ENCODE results near the gene PHLDA1. TPM values are rescaled to one million over a fixed set of nuclear protein-coding genes. Genes with fewer than 3 reads are reported as not detected.
"Not testable (repeated sequence)": the region's sequence is repeated elsewhere in the genome, so short reads cannot be mapped to it uniquely, and the experiment has no call there.

PHLDA1 gene
- total RNA-seq, 1 donor from 2014 or later, result 16.2 TPM

- Histone ChIP-seq H3K4me1 (peaks cover 18% of the 10 kb centered on the region), H3K9me3 (no peaks in the 10 kb centered on the region), H3K4me3 (no peak overlapping the region), H3K27me3 (no peaks in the 10 kb centered on the region), H3K27ac (no peak overlapping the region), H3K36me3 (no peaks in the 10 kb centered on the region)
- ATAC-seq (no peak), DNase-seq (no peak)
- intact Hi-C loops (cut with DNase I), result no loop called here
- no peak for TF ChIP-seq CTCF (IDR thresholded peaks at IDR 0.05)
Observed at GRCh38 chr12:75986001-75986746, 45.4 kb downstream of the PHLDA1 start.

- Histone ChIP-seq H3K27me3 (no peaks in the 10 kb centered on the region), H3K27ac (no peak overlapping the region), H3K36me3 (no peaks in the 10 kb centered on the region), H3K9me3 (no peaks in the 10 kb centered on the region), H3K4me1 (peaks cover 18% of the 10 kb centered on the region), H3K4me3 (no peak overlapping the region)
- ATAC-seq (no peak), DNase-seq (no peak)
- TF ChIP-seq CTCF (IDR thresholded peaks at IDR 0.05), result no peak
- intact Hi-C loops (cut with DNase I), result no loop called here
Observed at GRCh38 chr12:75985566-75985965, 46.0 kb downstream of the PHLDA1 start.

- ATAC-seq (peak; percentile 61), DNase-seq (no peak)
- no peak for TF ChIP-seq CTCF (IDR thresholded peaks at IDR 0.05)
- Histone ChIP-seq H3K27me3 (no peaks in the 10 kb centered on the region), H3K4me1 (peaks cover 21% of the 10 kb centered on the region), H3K36me3 (no peaks in the 10 kb centered on the region), H3K4me3 (no peak overlapping the region), H3K9me3 (no peaks in the 10 kb centered on the region), H3K27ac (no peak overlapping the region)
- intact Hi-C loops (cut with DNase I), result no loop called here
Observed at GRCh38 chr12:75984577-75985182, 46.9 kb downstream of the PHLDA1 start.

GRCh38 chr12:75983851-75984250 is 47.7 kb downstream of the PHLDA1 start:
- DNase-seq; ATAC-seq; H3K4me3 ChIP-seq; H3K27me3 ChIP-seq; intact Hi-C loops (cut with DNase I); H3K36me3 ChIP-seq; H3K9me3 ChIP-seq; H3K27ac ChIP-seq: not testable (repeated sequence)
- H3K4me1 ChIP-seq, result peaks cover 29% of the 10 kb centered on the region

GRCh38 chr12:75982979-75983660 is 48.5 kb downstream of the PHLDA1 start:
- H3K27ac ChIP-seq, result no peak overlapping the region
- no peaks in the 10 kb centered on the region for H3K27me3 ChIP-seq
- no peak for TF ChIP-seq CTCF (IDR thresholded peaks at IDR 0.05)
- DNase-seq (no peak), ATAC-seq (peak; percentile 26)
- peaks cover 36% of the 10 kb centered on the region for H3K4me1 ChIP-seq
- intact Hi-C loops (cut with DNase I), result no loop called here
- no peaks in the 10 kb centered on the region for H3K9me3 ChIP-seq
- no peaks in the 10 kb centered on the region for H3K36me3 ChIP-seq
- peak overlapping the region; percentile 28 for H3K4me3 ChIP-seq

- TF ChIP-seq CTCF (IDR thresholded peaks at IDR 0.05), result no peak
- no peak for DNase-seq
- H3K36me3 ChIP-seq, result no peaks in the 10 kb centered on the region
- ATAC-seq, result no peak
- no peak overlapping the region for H3K27ac ChIP-seq
- no peak overlapping the region for H3K4me3 ChIP-seq
- no peaks in the 10 kb centered on the region for H3K9me3 ChIP-seq
- intact Hi-C loops (cut with DNase I), result no loop called here
- H3K27me3 ChIP-seq, result no peaks in the 10 kb centered on the region
- H3K4me1 ChIP-seq, result peaks cover 46% of the 10 kb centered on the region
Observed at GRCh38 chr12:75982169-75982564, 49.4 kb downstream of the PHLDA1 start.
